Measurements from ENCODE around the gene ZSWIM7. TPM values are rescaled to one million over a fixed set of nuclear protein-coding genes. Genes with fewer than 3 reads are reported as not detected.

The ZSWIM7 gene
- total RNA-seq, 1 experiment from 2014 or later: 13.8 TPM

GRCh38 chr17:15952048-15952532 is 47.4 kb downstream of the ZSWIM7 start:
- Mint-ChIP-seq H3K27ac (ENCODE audit: unreplicated experiment) (peak overlapping the region; percentile 35), H3K27me3 (ENCODE audit: insufficient read depth, unreplicated experiment) (no peaks in the 10 kb centered on the region), H3K9me3 (ENCODE audit: unreplicated experiment) (no peaks in the 10 kb centered on the region), H3K4me3 (ENCODE audit: unreplicated experiment) (no peak overlapping the region), H3K36me3 (ENCODE audit: insufficient read depth, unreplicated experiment) (no peaks in the 10 kb centered on the region), H3K4me1 (ENCODE audit: low read depth, unreplicated experiment) (no peaks in the 10 kb centered on the region)
- peak in 1 of 2 experiments; percentile 64 for DNase-seq
- intact Hi-C loops (cut with micrococcal nuclease; ENCODE audit: unreplicated experiment): no loop called here
- BruUV-seq (replicated peaks): no TSS peak
- no peak for TF ChIP-seq CTCF (IDR thresholded peaks at IDR 0.05; ENCODE audit: insufficient read depth in 1 of 2, low read depth in 1 of 2, low read length in 1 of 2, severe bottlenecking in 1 of 2, unreplicated experiment in 1 of 2)
- H3K4me1 ChIP-seq: peaks cover 24% of the 10 kb centered on the region
- H3K27me3 ChIP-seq (replicated peaks; ENCODE audit: control insufficient read depth, insufficient read depth, low read length): no peaks in the 10 kb centered on the region
- POLR2A ChIA-PET: no interaction called here
- no peaks in the 10 kb centered on the region for H3K36me3 ChIP-seq (ENCODE audit: control insufficient read depth, insufficient read depth, low read length)
- CTCF ChIA-PET: no interaction called here
- no peaks in the 10 kb centered on the region for H3K9me3 ChIP-seq
- H3K4me3 ChIP-seq (ENCODE audit: low read depth, low read length): no peak overlapping the region

GRCh38 chr17:15951368-15952047 is 48.0 kb downstream of the ZSWIM7 start:
- no peaks in the 10 kb centered on the region for H3K9me3 ChIP-seq
- BruUV-seq (replicated peaks): no TSS peak
- POLR2A ChIA-PET: no interaction called here
- no peak for DNase-seq
- intact Hi-C loops (cut with micrococcal nuclease; ENCODE audit: unreplicated experiment): no loop called here
- no peak for TF ChIP-seq CTCF (IDR thresholded peaks at IDR 0.05; ENCODE audit: insufficient read depth in 1 of 2, low read depth in 1 of 2, low read length in 1 of 2, severe bottlenecking in 1 of 2, unreplicated experiment in 1 of 2)
- Mint-ChIP-seq H3K36me3 (ENCODE audit: insufficient read depth, unreplicated experiment) (no peaks in the 10 kb centered on the region), H3K27me3 (ENCODE audit: insufficient read depth, unreplicated experiment) (no peaks in the 10 kb centered on the region), H3K4me1 (ENCODE audit: low read depth, unreplicated experiment) (no peaks in the 10 kb centered on the region), H3K4me3 (ENCODE audit: unreplicated experiment) (no peak overlapping the region), H3K9me3 (ENCODE audit: unreplicated experiment) (no peaks in the 10 kb centered on the region), H3K27ac (ENCODE audit: unreplicated experiment) (peak overlapping the region; percentile 35)
- CTCF ChIA-PET: no interaction called here
- peaks cover 24% of the 10 kb centered on the region for H3K4me1 ChIP-seq
- no peak overlapping the region for H3K4me3 ChIP-seq (ENCODE audit: low read depth, low read length)
- H3K27me3 ChIP-seq (replicated peaks; ENCODE audit: control insufficient read depth, insufficient read depth, low read length): no peaks in the 10 kb centered on the region
- H3K36me3 ChIP-seq (ENCODE audit: control insufficient read depth, insufficient read depth, low read length): no peaks in the 10 kb centered on the region

- Mint-ChIP-seq H3K36me3 (ENCODE audit: insufficient read depth, unreplicated experiment) (no peaks in the 10 kb centered on the region), H3K9me3 (ENCODE audit: unreplicated experiment) (no peaks in the 10 kb centered on the region), H3K4me1 (ENCODE audit: low read depth, unreplicated experiment) (no peaks in the 10 kb centered on the region), H3K27ac (ENCODE audit: unreplicated experiment) (no peak overlapping the region), H3K27me3 (ENCODE audit: insufficient read depth, unreplicated experiment) (no peaks in the 10 kb centered on the region), H3K4me3 (ENCODE audit: unreplicated experiment) (no peak overlapping the region)
- no peaks in the 10 kb centered on the region for H3K27me3 ChIP-seq (replicated peaks; ENCODE audit: control insufficient read depth, insufficient read depth, low read length)
- BruUV-seq (replicated peaks): no TSS peak
- no peaks in the 10 kb centered on the region for H3K9me3 ChIP-seq
- no peak overlapping the region for H3K4me3 ChIP-seq (ENCODE audit: low read depth, low read length)
- H3K4me1 ChIP-seq: peaks cover 20% of the 10 kb centered on the region
- no peak for DNase-seq
- no peak for TF ChIP-seq CTCF (IDR thresholded peaks at IDR 0.05; ENCODE audit: insufficient read depth in 1 of 2, low read depth in 1 of 2, low read length in 1 of 2, severe bottlenecking in 1 of 2, unreplicated experiment in 1 of 2)
- intact Hi-C loops (cut with micrococcal nuclease; ENCODE audit: unreplicated experiment): no loop called here
- CTCF ChIA-PET: interaction anchor here (0.7 kb wide), 1 partner anchor 31 kb away, joined by 3 read pairs; no protein-coding TSS in a partner anchor
- POLR2A ChIA-PET: no interaction called here
- no peaks in the 10 kb centered on the region for H3K36me3 ChIP-seq (ENCODE audit: control insufficient read depth, insufficient read depth, low read length)
Observed at GRCh38 chr17:15947976-15948752, 51.3 kb downstream of the ZSWIM7 start.
